HG03060 (cell line): ENCODE measurements around the gene RELB.
A peak's percentile ranks its signal among the peaks of the same experiment; 100 is the strongest.
"Not testable (repeated sequence)": the region's sequence is repeated elsewhere in the genome, so short reads cannot be mapped to it uniquely, and the experiment has no call there.

ENCODE experiments used
- ATAC-seq: cut with Tn5 transposase; IDR thresholded peaks from one replicate; pipeline ENCODE4 v1.9.1; 2021; ENCODE audit warnings: low read depth, moderate number of reproducible peaks; ENCODE audit not compliant: unreplicated experiment

The RELB gene

DNA sequence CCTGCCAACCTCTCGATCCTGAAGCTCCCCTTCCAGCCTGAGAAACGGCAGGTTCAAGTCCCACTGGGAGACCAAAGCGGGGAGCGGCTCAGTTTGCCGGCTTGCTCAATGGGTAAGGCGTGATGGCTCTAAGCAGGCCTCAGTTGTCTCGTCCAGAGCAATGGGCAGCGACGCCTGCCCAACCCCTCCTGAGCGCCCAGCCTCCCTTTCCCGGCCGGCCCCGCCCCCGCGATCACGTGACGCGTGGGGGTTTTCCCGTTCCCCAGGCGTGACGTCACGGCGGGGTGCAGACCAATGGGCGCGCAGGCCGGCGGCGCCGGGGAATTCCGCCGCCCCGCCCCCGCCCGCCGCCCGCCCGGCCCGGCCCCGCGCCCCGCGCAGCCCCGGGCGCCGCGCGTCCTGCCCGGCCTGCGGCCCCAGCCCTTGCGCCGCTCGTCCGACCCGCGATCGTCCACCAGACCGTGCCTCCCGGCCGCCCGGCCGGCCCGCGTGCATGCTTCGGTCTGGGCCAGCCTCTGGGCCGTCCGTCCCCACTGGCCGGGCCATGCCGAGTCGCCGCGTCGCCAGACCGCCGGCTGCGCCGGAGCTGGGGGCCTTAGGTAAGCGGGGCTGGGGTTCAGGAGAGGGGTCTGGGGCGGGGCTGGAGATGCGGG lies at the start of gene RELB:
Gene RELB, plus strand, starts transcription at position 378 of the 653 bp plus-strand sequence. Its CDS starts 116 bp downstream, at position 494.
- no peak for ATAC-seq

DNA sequence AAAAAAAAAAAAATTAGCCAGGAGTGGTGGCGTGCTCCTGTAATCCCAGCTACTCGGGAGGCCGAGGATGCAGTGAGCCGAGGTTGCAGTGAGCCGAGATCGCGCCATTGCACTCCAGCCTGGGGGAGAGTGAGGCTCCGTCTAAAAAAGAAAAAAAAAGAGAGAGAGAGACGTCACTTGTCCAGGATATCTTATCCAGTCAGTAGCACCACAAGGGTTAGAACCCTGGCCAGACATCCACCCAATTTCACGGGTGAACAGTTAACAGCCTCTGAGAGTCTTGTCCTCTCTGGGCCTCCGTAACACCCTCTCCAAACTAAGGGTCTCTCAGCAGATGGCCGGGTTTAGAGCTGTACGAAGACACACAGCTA lies 47.0 kb upstream of the RELB start:
- no peak for ATAC-seq

DNA sequence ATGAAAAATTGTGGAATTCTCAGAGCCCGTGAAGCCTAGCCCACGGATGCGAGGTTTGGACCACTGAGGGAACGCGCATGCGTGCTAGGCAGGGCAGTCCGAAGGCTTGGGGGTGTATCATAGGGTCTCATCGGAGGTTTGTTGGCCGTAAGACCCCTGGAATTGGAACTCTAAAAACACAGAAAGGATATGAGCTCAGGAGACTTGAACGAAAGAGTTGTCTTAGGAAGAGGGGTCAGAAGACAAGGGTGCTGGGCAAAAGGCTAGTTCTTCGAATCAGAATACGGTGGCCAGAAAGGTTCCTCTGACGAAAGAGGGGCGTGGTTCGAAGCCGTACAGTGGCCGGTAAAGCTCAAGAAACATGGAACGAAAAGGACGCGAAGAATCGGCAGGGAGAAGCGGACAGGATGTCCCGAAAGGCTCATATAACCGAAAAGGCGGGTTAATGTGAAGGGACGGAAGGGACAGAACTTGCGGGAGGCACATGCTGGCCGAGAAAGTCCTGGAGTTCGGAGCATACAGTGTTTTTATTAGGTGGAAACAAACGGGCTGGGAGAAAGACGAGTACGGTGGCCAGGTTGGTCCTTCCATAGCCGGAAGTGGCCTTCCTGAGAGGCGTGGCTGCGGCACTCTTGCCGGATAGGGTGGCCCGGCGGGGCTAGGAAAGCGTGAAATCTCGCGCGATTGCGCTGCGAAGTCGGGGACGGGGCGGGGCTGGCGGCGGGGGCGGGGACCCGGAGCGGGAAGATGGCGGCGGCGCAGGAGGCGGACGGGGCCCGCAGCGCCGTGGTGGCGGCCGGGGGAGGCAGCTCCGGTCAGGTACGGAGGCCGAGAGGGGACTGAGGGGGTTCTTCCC lies 46.4 kb upstream of the RELB start, which contains the start of gene CLPTM1:
Gene CLPTM1, plus strand, starts transcription at position 732 of the 856 bp plus-strand sequence. Its CDS starts 16 bp downstream, at position 748.
- ATAC-seq = peak; percentile 71

GRCh38 chr19:44955505-44956439 lies 45.5 kb upstream of the RELB start:
- ATAC-seq = no peak

DNA sequence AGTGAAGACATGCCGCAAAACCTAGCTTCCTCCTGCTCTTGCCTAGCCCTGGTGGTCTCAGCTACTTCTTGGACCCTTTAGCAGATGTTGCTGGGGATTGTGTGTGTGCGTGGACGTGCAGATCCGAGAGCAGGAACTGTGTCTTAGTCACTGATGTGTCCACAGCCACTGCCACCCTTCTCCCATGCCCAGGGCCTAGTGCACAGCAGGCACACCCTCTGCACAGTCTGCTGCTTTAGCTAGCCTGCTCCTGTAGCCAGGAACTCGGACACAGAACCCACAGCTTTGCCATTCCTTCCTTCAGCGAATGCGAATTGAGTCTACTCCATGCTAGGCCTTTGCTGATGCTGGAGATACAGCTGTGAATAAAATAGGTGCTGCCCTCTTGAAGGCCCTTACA lies 43.7 kb upstream of the RELB start:
- ATAC-seq = no peak

GRCh38 chr19:44958090-44958489 lies 43.2 kb upstream of the RELB start:
- no peak for ATAC-seq

GRCh38 chr19:44959691-44960090 lies 41.6 kb upstream of the RELB start:
- ATAC-seq = no peak

GRCh38 chr19:44960906-44961728 lies 40.1 kb upstream of the RELB start:
- ATAC-seq = no peak

- no peak for ATAC-seq
Observed at GRCh38 chr19:44961821-44962220, 39.4 kb upstream of the RELB start.

GRCh38 chr19:44968118-44968517 lies 33.1 kb upstream of the RELB start:
- ATAC-seq = no peak

DNA sequence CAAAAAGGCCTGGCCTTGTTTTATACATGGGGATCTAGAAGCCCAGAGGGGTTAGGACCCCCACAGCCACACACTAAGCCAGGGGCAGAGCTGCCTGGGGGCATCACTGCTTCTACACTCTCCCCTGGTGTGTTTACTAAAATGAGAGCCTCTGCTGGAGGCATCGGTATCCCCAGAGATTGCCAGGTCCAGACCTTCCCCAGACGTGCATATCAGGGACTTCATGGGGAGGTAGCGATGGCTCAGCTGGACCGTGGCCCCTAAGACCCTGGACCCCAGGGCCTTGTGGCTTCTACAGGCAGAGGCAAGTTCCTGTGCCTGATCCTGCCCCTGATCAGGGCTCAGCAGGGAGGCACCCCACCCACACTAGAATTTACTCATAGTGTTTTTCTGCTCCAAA lies 32.6 kb upstream of the RELB start:
- no peak for ATAC-seq

- no peak for ATAC-seq
Observed at GRCh38 chr19:44969437-44969836, 31.8 kb upstream of the RELB start.

- ATAC-seq = not testable (repeated sequence)
Observed at GRCh38 chr19:44971451-44971850, 29.8 kb upstream of the RELB start.

GRCh38 chr19:44972802-44973201 lies 28.5 kb upstream of the RELB start:
- no peak for ATAC-seq

DNA sequence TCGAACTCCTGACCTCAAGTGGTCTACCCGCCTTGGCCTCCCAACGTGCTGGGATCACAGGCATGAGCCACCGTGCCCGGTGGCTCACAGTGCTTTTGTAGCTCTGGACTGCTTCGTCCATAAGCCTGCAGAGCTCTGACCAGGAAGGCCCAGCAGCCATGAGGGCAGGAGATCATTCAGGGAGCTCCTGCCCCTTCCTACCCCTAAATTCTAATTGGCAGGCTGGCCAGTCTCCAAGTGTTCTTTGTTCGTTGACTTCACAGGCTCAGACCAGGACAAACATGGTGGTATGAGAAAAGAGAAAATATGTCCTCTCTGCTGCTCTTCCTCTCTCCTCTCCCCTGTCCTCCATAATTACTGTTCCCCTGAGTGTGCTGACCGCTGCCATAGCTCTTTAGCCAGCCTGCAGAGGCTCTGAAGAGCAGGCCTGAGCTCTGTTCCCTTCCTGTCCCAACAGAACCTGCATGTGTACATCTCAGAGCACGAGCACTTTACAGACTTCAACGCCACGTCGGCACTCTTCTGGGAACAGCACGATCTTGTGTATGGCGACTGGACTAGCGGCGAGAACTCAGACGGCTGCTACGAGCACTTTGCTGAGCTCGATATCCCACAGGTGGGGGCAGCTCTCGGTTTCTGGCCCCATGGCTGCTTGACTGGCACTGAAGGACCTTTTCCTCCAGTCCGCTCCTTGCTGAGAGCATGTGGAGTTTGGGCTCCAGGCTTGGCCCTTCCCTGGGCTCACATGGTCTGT lies 27.1 kb upstream of the RELB start:
- no peak for ATAC-seq

DNA sequence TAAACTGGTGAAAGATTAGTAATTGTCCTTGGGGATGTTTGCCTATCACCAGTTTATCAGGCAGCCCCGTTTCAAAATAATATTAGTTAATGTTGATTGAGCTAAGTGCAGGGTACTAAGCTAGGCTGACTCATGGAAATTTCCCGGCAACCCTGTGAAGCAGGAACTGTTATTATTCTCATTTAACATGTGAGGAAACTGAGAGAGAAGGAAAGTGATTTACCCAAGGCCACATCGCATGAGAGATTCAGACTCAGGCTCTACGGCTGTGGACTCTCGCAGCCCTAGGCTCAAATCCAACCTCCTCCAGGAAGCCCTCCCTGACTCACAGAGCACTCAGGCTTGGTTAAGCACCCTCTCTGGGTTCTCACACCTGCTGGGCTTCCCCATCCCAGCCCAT lies 26.4 kb upstream of the RELB start:
- ATAC-seq = no peak

GRCh38 chr19:44975444-44975843 lies 25.8 kb upstream of the RELB start:
- no peak for ATAC-seq

DNA sequence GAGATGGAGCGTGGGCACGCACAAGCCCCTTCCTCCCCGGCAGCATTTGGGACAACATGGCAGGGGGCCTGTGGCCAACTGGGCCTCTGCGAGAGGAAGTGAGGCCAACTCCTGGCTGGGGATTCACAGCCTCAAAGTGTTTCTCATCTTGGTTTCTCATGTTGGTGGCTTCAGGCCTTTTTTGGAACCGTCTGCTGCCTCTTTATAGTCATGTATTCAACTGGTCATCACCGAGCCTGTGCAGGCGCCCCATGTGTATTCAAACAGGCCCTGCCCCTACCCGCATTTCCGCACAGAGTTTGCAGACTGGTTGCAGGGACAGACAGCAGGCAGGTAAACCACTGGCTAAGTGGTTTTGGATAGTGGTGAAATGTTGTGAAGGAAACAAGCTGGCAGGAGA lies 17.3 kb upstream of the RELB start:
- no peak for ATAC-seq

DNA sequence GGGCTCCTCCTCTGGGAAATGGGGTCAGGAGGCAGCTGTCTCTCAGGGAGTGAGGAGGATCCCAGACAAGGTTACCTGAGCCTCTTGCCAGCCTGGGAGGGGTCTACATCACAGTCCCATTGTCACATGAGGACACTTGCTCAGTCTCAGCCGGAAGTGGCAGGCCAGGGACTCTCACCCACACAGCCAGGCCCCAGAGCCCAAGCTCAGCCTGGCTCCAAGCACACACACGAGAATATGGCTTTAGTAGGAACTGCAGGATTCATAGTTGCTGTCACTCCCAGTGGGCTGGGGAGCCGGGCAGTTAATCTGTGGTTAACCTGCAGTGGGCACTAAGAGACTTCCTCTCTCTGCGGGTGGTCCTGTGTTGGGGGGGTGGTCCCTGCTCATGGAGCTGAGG lies 15.8 kb upstream of the RELB start:
- no peak for ATAC-seq
